ENCODE results near the gene ZFYVE28.

ZFYVE28 gene

GRCh38 chr4:2427383-2428334, 9.2 kb upstream of the ZFYVE28 start:
- no peak for DNase-seq

- DNase-seq: no peak
Measured at GRCh38 chr4:2426711-2427275, 8.3 kb upstream of the ZFYVE28 start.

GRCh38 chr4:2426069-2426397, 7.6 kb upstream of the ZFYVE28 start:
- no peak for DNase-seq

- no peak for DNase-seq
Measured at GRCh38 chr4:2425386-2426068, 7.1 kb upstream of the ZFYVE28 start.

GRCh38 chr4:2424581-2424980, 6.1 kb upstream of the ZFYVE28 start:
- no peak for DNase-seq

- no peak for DNase-seq
Measured at GRCh38 chr4:2423695-2424094, 5.2 kb upstream of the ZFYVE28 start.

- DNase-seq: no peak
Measured at GRCh38 chr4:2423066-2423465, 4.6 kb upstream of the ZFYVE28 start.

- DNase-seq: no peak
Measured at GRCh38 chr4:2421928-2422327, 3.5 kb upstream of the ZFYVE28 start.

- DNase-seq: no peak
Measured at GRCh38 chr4:2419814-2420213, 1.4 kb upstream of the ZFYVE28 start.

GRCh38 chr4:2418650-2419571, 466 bp upstream of the ZFYVE28 start, which contains the start of gene CFAP99:
Gene CFAP99 (plus strand): TSS chr4:2418955.
- peak; percentile 87 for DNase-seq

GRCh38 chr4:2417226-2417764, 1.1 kb downstream of the ZFYVE28 start:
- no peak for DNase-seq

GRCh38 chr4:2416564-2417225, 1.8 kb downstream of the ZFYVE28 start:
- DNase-seq: no peak

- DNase-seq: no peak
Measured at GRCh38 chr4:2415881-2416563, 2.4 kb downstream of the ZFYVE28 start.

- DNase-seq: no peak
Measured at GRCh38 chr4:2415213-2415612, 3.2 kb downstream of the ZFYVE28 start.

GRCh38 chr4:2413821-2414610, 4.4 kb downstream of the ZFYVE28 start:
- peak; percentile 15 for DNase-seq

GRCh38 chr4:2412885-2413716, 5.3 kb downstream of the ZFYVE28 start:
- peak; percentile 85 for DNase-seq

- no peak for DNase-seq
Measured at GRCh38 chr4:2412534-2412884, 5.9 kb downstream of the ZFYVE28 start.

GRCh38 chr4:2411786-2412510, 6.5 kb downstream of the ZFYVE28 start:
- no peak for DNase-seq

- no peak for DNase-seq
Measured at GRCh38 chr4:2409381-2409783, 9.1 kb downstream of the ZFYVE28 start.
